Neuronal stem cell (in vitro differentiated cells): ENCODE measurements around the gene CALHM2.

ENCODE experiments used
- DNase-seq: peaks from one replicate; pipeline ENCODE4 v3.0.0-alpha.2; 2013; ENCODE audit warnings: low spot score
- H2AFZ ChIP-seq: one replicate; pipeline ENCODE4 v1.6.1; 2013; ENCODE audit warnings: mild to moderate bottlenecking, low read length, inconsistent platforms
- H2AK5ac ChIP-seq: 2 replicates; pipeline ENCODE4 v1.6.1; 2013; ENCODE audit warnings: low read depth, mild to moderate bottlenecking, inconsistent platforms, low read length, moderate library complexity, mixed read lengths
- H2BK120ac ChIP-seq: 2 replicates; pipeline ENCODE4 v1.6.1; 2013; ENCODE audit warnings: low read depth, mild to moderate bottlenecking, inconsistent platforms, low read length, moderate library complexity, mixed read lengths
- H2BK12ac ChIP-seq: one replicate; pipeline ENCODE4 v1.6.1; 2013; ENCODE audit warnings: low read length, inconsistent platforms
- H2BK15ac ChIP-seq: 2 replicates; pipeline ENCODE4 v1.6.1; 2013; ENCODE audit warnings: mild to moderate bottlenecking, low read length, inconsistent platforms, mixed read lengths
- H2BK5ac ChIP-seq: one replicate; pipeline ENCODE4 v1.6.1; 2013; ENCODE audit warnings: inconsistent platforms, mild to moderate bottlenecking, low read length, moderate library complexity
- H3K14ac ChIP-seq: one replicate; pipeline ENCODE4 v1.6.1; 2013; ENCODE audit warnings: low read length, inconsistent platforms
- H3K18ac ChIP-seq: 2 replicates; pipeline ENCODE4 v1.6.1; 2013; ENCODE audit warnings: low read length, inconsistent platforms
- H3K23ac ChIP-seq: 2 replicates; pipeline ENCODE4 v1.6.1; 2013; ENCODE audit warnings: low read depth, mild to moderate bottlenecking, mixed read lengths, low read length, inconsistent platforms; ENCODE audit not compliant: poor library complexity
- H3K27ac ChIP-seq: replicated peaks from 3 replicates; pipeline ENCODE4 v1.5.1; 2013; ENCODE audit warnings: low read length, inconsistent platforms
- H3K27me3 ChIP-seq, 3 experiments: 2 replicates each; pipeline ENCODE4 v1.6.1; 2013; ENCODE audit warnings: low read length in 3 of 3, mild to moderate bottlenecking in 2 of 3, inconsistent platforms in 1 of 3, low read depth in 1 of 3, mixed read lengths in 1 of 3, moderate library complexity in 1 of 3; ENCODE audit not compliant: control insufficient read depth in 3 of 3, insufficient read depth in 3 of 3
- H3K36me3 ChIP-seq, 2 donors: replicated peaks in 1 of 2; 2 replicates each; pipeline ENCODE4 v1.6.1; 2013; ENCODE audit warnings: low read length in 2 of 2; ENCODE audit not compliant: control insufficient read depth in 2 of 2, insufficient read depth in 2 of 2
- H3K4ac ChIP-seq: 2 replicates; pipeline ENCODE4 v1.6.1; 2013; ENCODE audit warnings: inconsistent platforms, mild to moderate bottlenecking, low read length, moderate library complexity
- H3K4me1 ChIP-seq, 2 donors: 1 replicate in 1 of 2; 2 replicates in 1 of 2; pipeline ENCODE4 v1.6.1; 2013; ENCODE audit warnings: low read length in 2 of 2, low read depth in 1 of 2; ENCODE audit not compliant: control insufficient read depth in 2 of 2, insufficient read depth in 1 of 2
- H3K4me2 ChIP-seq: one replicate; pipeline ENCODE4 v1.6.1; 2013; ENCODE audit warnings: mild to moderate bottlenecking, low read length, inconsistent platforms; ENCODE audit not compliant: insufficient read depth, poor library complexity, severe bottlenecking
- H3K4me3 ChIP-seq, 2 donors: 2 replicates each; pipeline ENCODE4 v1.5.1; 2013; ENCODE audit warnings: low read length in 2 of 2, mild to moderate bottlenecking in 2 of 2, inconsistent platforms in 1 of 2, moderate library complexity in 1 of 2
- H3K79me1 ChIP-seq: one replicate; pipeline ENCODE4 v1.6.1; 2013; ENCODE audit warnings: low read depth, mild to moderate bottlenecking, inconsistent platforms, low read length, moderate library complexity
- H3K9ac ChIP-seq: one replicate; pipeline ENCODE4 v1.6.1; 2013; ENCODE audit warnings: mild to moderate bottlenecking, low read depth, low read length, inconsistent platforms; ENCODE audit not compliant: poor library complexity
- H3K9me3 ChIP-seq, 2 donors: replicated peaks in 1 of 2; 2 replicates each; pipeline versions ENCODE3 to v1.6.1; 2013; ENCODE audit warnings: low read length in 2 of 2, mild to moderate bottlenecking in 2 of 2, inconsistent platforms in 1 of 2, low read depth in 1 of 2, mixed read lengths in 1 of 2, moderate library complexity in 1 of 2; ENCODE audit not compliant: control insufficient read depth in 2 of 2, insufficient read depth in 1 of 2
- H4K8ac ChIP-seq: one replicate; pipeline ENCODE4 v1.6.1; 2013; ENCODE audit warnings: low read depth, mild to moderate bottlenecking, inconsistent platforms, low read length, moderate library complexity
- H4K91ac ChIP-seq: one replicate; pipeline ENCODE4 v1.6.1; 2013; ENCODE audit warnings: low read length, low read depth, mild to moderate bottlenecking, inconsistent platforms; ENCODE audit not compliant: poor library complexity
- WGBS, 2 donors: extraction: QIAGEN DNeasy Blood & Tissue Kit; methylation state at CpG; one replicate each; pipeline ENCODE4 v1.1.7; 2013; ENCODE audit warnings: missing lambda C conversion rate in 2 of 2, mixed read lengths in 1 of 2; ENCODE audit not compliant: insufficient read length in 2 of 2, insufficient replicate concordance in 1 of 2; ENCODE audit errors: extremely low coverage in 2 of 2; 5-methylcytosine and 5-hydroxymethylcytosine counted together

Gene CALHM2

GRCh38 chr10:103428989-103429643, 23.1 kb downstream of the CALHM2 start:
- H2BK5ac ChIP-seq, result no peak overlapping the region
- peaks cover 48 to 99% of the 10 kb centered on the region in 2 donors for H3K36me3 ChIP-seq
- H3K27ac ChIP-seq, result no peak overlapping the region
- H4K8ac ChIP-seq, result no peak overlapping the region
- H3K4me1 ChIP-seq, result no peaks in the 10 kb centered on the region
- no peak overlapping the region for H3K9ac ChIP-seq
- no peak overlapping the region for H3K4me3 ChIP-seq
- no peak overlapping the region for H3K18ac ChIP-seq
- H3K9me3 ChIP-seq, result no peaks in the 10 kb centered on the region
- H3K79me1 ChIP-seq, result peaks cover 3% of the 10 kb centered on the region
- H3K4me2 ChIP-seq, result no peak overlapping the region
- WGBS, 2 donors, result no CpG with 5 or more reads among the region's 5 CpGs
- no peak overlapping the region for H2BK15ac ChIP-seq
- no peak for DNase-seq
- no peak overlapping the region for H3K23ac ChIP-seq
- no peak overlapping the region for H2AFZ ChIP-seq
- no peak overlapping the region for H2BK12ac ChIP-seq
- H2BK120ac ChIP-seq, result no peak overlapping the region
- H4K91ac ChIP-seq, result no peak overlapping the region
- H3K14ac ChIP-seq, result no peak overlapping the region
- H3K4ac ChIP-seq, result no peak overlapping the region
- H3K27me3 ChIP-seq, result no peaks in the 10 kb centered on the region
- H2AK5ac ChIP-seq, result no peak overlapping the region

- no peak overlapping the region for H2BK15ac ChIP-seq
- peaks cover 3% of the 10 kb centered on the region for H3K79me1 ChIP-seq
- H2BK5ac ChIP-seq, result no peak overlapping the region
- no peak overlapping the region for H3K4ac ChIP-seq
- H3K9me3 ChIP-seq, result peaks cover 0 to 2% of the 10 kb centered on the region in 2 donors
- no peak for DNase-seq
- H3K4me2 ChIP-seq, result no peak overlapping the region
- no peaks in the 10 kb centered on the region for H3K4me1 ChIP-seq
- WGBS, 2 donors, result 100% methylated on average over 1 of the region's 9 CpGs; no CpG with 5 or more reads in 1 of the 2 donors
- no peak overlapping the region for H2AK5ac ChIP-seq
- no peak overlapping the region for H3K9ac ChIP-seq
- H3K14ac ChIP-seq, result no peak overlapping the region
- H2BK120ac ChIP-seq, result no peak overlapping the region
- no peak overlapping the region for H4K91ac ChIP-seq
- no peak overlapping the region for H4K8ac ChIP-seq
- no peak overlapping the region for H2BK12ac ChIP-seq
- H3K27ac ChIP-seq, result no peak overlapping the region
- H2AFZ ChIP-seq, result no peak overlapping the region
- H3K18ac ChIP-seq, result no peak overlapping the region
- no peak overlapping the region for H3K23ac ChIP-seq
- peaks cover 51 to 99% of the 10 kb centered on the region in 2 donors for H3K36me3 ChIP-seq
- no peaks in the 10 kb centered on the region for H3K27me3 ChIP-seq
- no peak overlapping the region for H3K4me3 ChIP-seq
These were observed 24.3 kb downstream of the CALHM2 start for GRCh38 chr10:103427866-103428265.

- Histone ChIP-seq H3K4me1 (no peaks in the 10 kb centered on the region), H3K14ac (no peak overlapping the region), H3K36me3 (peaks cover 56 to 94% of the 10 kb centered on the region in 2 donors), H3K9me3 (peaks cover 0 to 2% of the 10 kb centered on the region in 2 donors), H2BK15ac (no peak overlapping the region), H4K8ac (no peak overlapping the region), H3K4me2 (no peak overlapping the region), H3K4me3 (no peak overlapping the region), H2BK120ac (no peak overlapping the region), H3K27me3 (no peaks in the 10 kb centered on the region), H3K23ac (no peak overlapping the region), H2AK5ac (no peak overlapping the region), H2AFZ (no peak overlapping the region), H2BK5ac (no peak overlapping the region), H3K4ac (no peak overlapping the region), H3K27ac (no peak overlapping the region), H2BK12ac (no peak overlapping the region), H3K9ac (no peak overlapping the region), H3K18ac (no peak overlapping the region), H3K79me1 (peaks cover 3% of the 10 kb centered on the region), H4K91ac (no peak overlapping the region)
- no peak for DNase-seq
- WGBS, 2 donors, result no CpG with 5 or more reads among the region's 5 CpGs
These were observed 28.4 kb downstream of the CALHM2 start for GRCh38 chr10:103423748-103424147.

GRCh38 chr10:103419101-103419500, 33.1 kb downstream of the CALHM2 start:
- Histone ChIP-seq H3K27ac (no peak overlapping the region), H3K4me1 (no peaks in the 10 kb centered on the region), H2AFZ (no peak overlapping the region), H3K9ac (no peak overlapping the region), H3K4ac (no peak overlapping the region), H2BK120ac (no peak overlapping the region), H2BK15ac (no peak overlapping the region), H3K4me2 (no peak overlapping the region), H3K18ac (no peak overlapping the region), H2BK5ac (no peak overlapping the region), H2BK12ac (no peak overlapping the region), H3K14ac (no peak overlapping the region), H3K23ac (no peak overlapping the region), H3K9me3 (peaks cover 0 to 2% of the 10 kb centered on the region in 2 donors), H3K36me3 (peaks cover 72 to 96% of the 10 kb centered on the region in 2 donors), H2AK5ac (no peak overlapping the region), H3K79me1 (no peaks in the 10 kb centered on the region), H4K8ac (no peak overlapping the region), H3K4me3 (no peak overlapping the region), H4K91ac (no peak overlapping the region), H3K27me3 (no peaks in the 10 kb centered on the region)
- no peak for DNase-seq
- WGBS, 2 donors, result no CpG with 5 or more reads among the region's 4 CpGs
